WTC11 (cell line): Measurements from ENCODE around the gene VAMP4.

Source experiments
- ESRRA ChIP-seq: sonication (generic); formaldehyde crosslinking; IDR thresholded peaks from 2 replicates; pipeline ENCODE4 v1.8.1; 2022; ENCODE audit warnings: mild to moderate bottlenecking, missing genetic modification reagents, borderline replicate concordance
- FOXK1 ChIP-seq: sonication (generic); formaldehyde crosslinking; IDR thresholded peaks from 2 replicates; pipeline ENCODE4 v1.8.0; 2022; ENCODE audit warnings: mild to moderate bottlenecking, moderate library complexity, missing genetic modification reagents
- IRF2 ChIP-seq: sonication (generic); formaldehyde crosslinking; IDR thresholded peaks from 2 replicates; pipeline ENCODE4 v1.8.0; 2022; ENCODE audit warnings: low read depth, missing genetic modification reagents, borderline replicate concordance
- SMAD3 ChIP-seq: sonication (generic); formaldehyde crosslinking; IDR thresholded peaks from 2 replicates; pipeline ENCODE4 v1.8.0; 2022; ENCODE audit warnings: missing genetic modification reagents, mild to moderate bottlenecking, borderline replicate concordance
- TF ChIP-seq, protein P1 (sequence below): sonication (generic); formaldehyde crosslinking; IDR thresholded peaks from 2 replicates; pipeline ENCODE4 v1.8.1; 2023; ENCODE audit warnings: mild to moderate bottlenecking, missing genetic modification reagents
- TF ChIP-seq, protein P2 (sequence below): fragments of 200-600 bp; IDR thresholded peaks from 2 replicates; pipeline ENCODE4 v1.8.0; 2022; ENCODE audit warnings: antibody characterized with exemption

DNA sequence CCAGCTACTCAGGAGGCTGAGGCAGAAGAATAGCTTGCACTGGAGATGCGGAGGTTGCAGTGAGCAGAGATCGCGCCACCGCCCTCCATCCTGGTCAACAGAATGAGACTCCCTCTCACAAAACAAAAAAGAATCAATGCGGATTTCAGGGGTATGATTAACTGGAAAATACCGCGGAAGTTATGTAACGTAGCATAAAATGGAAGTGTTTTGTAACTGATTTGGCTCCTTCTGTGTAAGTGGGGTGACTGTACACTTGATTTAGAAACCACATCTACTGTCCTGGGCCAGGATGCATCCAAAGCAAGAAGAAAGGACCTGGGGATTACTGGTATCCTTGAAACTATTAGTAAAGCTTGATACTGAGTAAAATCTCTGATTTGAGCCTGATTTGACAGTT, 3.1 kb upstream of the VAMP4 start:
- TF ChIP-seq, protein P1, sequence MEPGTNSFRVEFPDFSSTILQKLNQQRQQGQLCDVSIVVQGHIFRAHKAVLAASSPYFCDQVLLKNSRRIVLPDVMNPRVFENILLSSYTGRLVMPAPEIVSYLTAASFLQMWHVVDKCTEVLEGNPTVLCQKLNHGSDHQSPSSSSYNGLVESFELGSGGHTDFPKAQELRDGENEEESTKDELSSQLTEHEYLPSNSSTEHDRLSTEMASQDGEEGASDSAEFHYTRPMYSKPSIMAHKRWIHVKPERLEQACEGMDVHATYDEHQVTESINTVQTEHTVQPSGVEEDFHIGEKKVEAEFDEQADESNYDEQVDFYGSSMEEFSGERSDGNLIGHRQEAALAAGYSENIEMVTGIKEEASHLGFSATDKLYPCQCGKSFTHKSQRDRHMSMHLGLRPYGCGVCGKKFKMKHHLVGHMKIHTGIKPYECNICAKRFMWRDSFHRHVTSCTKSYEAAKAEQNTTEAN: no peak
- TF ChIP-seq, protein P2, sequence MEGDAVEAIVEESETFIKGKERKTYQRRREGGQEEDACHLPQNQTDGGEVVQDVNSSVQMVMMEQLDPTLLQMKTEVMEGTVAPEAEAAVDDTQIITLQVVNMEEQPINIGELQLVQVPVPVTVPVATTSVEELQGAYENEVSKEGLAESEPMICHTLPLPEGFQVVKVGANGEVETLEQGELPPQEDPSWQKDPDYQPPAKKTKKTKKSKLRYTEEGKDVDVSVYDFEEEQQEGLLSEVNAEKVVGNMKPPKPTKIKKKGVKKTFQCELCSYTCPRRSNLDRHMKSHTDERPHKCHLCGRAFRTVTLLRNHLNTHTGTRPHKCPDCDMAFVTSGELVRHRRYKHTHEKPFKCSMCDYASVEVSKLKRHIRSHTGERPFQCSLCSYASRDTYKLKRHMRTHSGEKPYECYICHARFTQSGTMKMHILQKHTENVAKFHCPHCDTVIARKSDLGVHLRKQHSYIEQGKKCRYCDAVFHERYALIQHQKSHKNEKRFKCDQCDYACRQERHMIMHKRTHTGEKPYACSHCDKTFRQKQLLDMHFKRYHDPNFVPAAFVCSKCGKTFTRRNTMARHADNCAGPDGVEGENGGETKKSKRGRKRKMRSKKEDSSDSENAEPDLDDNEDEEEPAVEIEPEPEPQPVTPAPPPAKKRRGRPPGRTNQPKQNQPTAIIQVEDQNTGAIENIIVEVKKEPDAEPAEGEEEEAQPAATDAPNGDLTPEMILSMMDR: no peak
- TF ChIP-seq FOXK1 (no peak), IRF2 (CRISPR knock-in tag) (no peak), SMAD3 (CRISPR knock-in tag) (no peak), ESRRA (CRISPR knock-in tag) (no peak)
